H1 (cell line): ENCODE measurements around the gene SNTN. TPM values are rescaled to one million over a fixed set of nuclear protein-coding genes. Genes with fewer than 3 reads are reported as not detected.

ENCODE experiments used
- CTCF ChIA-PET: fragments of 300-600 bp; sonication (Branson Sonifier 250); formaldehyde crosslinking; loops from one replicate; lab custom pipeline; 2021; ENCODE audit not compliant: partially characterized antibody; lab: Charles Lee
- POLR2A ChIA-PET: fragments of 300-600 bp; sonication (Branson Sonifier 250); formaldehyde crosslinking; loops from one replicate; lab custom pipeline; 2021; ENCODE audit warnings: inconsistent platforms; ENCODE audit not compliant: partially characterized antibody; lab: Charles Lee
- DNase-seq, 2 experiments: peaks; one replicate each; pipeline versions ENCODE4 v3.0.0 to v3.0.0-alpha.2; 2010 to 2022; ENCODE audit warnings: low spot score in 2 of 2, low read depth in 1 of 2, mixed read lengths in 1 of 2
- FAIRE-seq: peaks from 2 replicates; lab custom pipeline; 2011; peaks lifted over from hg19 to GRCh38; lab: Jason Lieb, UNC
- H2AFZ ChIP-seq: 2 replicates; pipeline ENCODE4 v1.8.1; 2012; ENCODE audit warnings: low read length, inconsistent platforms
- H2AK5ac ChIP-seq: 2 replicates; pipeline ENCODE4 v1.6.1; 2013; ENCODE audit warnings: low read depth, low read length
- H2BK120ac ChIP-seq: replicated peaks from 2 replicates; pipeline ENCODE3; 2013; ENCODE audit warnings: low read depth, low read length, inconsistent platforms
- H2BK12ac ChIP-seq: 2 replicates; pipeline ENCODE4 v1.6.1; 2013; ENCODE audit warnings: low read depth, low read length
- H2BK15ac ChIP-seq: 2 replicates; pipeline ENCODE4 v1.6.1; 2013; ENCODE audit warnings: low read length
- H2BK20ac ChIP-seq: 2 replicates; pipeline ENCODE4 v1.6.1; 2013; ENCODE audit warnings: low read length
- H2BK5ac ChIP-seq: 2 replicates; pipeline ENCODE4 v1.6.1; 2013; ENCODE audit warnings: low read depth, low read length
- H3K14ac ChIP-seq: 2 replicates; pipeline ENCODE4 v1.6.1; 2013; ENCODE audit warnings: inconsistent platforms; ENCODE audit not compliant: insufficient read length
- H3K18ac ChIP-seq: 2 replicates; pipeline ENCODE4 v1.6.1; 2013; ENCODE audit warnings: low read length; ENCODE audit errors: extremely low read depth
- H3K23ac ChIP-seq: 2 replicates; pipeline ENCODE4 v1.6.1; 2013; ENCODE audit warnings: inconsistent platforms; ENCODE audit not compliant: insufficient read length
- H3K23me2 ChIP-seq: 2 replicates; pipeline ENCODE4 v1.6.1; 2013; ENCODE audit warnings: low read depth, low read length
- H3K27ac ChIP-seq: 2 replicates; pipeline ENCODE4 v1.6.1; 2011; ENCODE audit warnings: low read depth, low read length, inconsistent platforms
- H3K27me3 ChIP-seq, 4 experiments: replicated peaks in 1 of 4; 1 replicate in 1 of 4; 2 replicates in 3 of 4; pipeline versions ENCODE4 v1.6.1 to v1.8.1; 2011 to 2013; ENCODE audit warnings: low read length in 3 of 4, mild to moderate bottlenecking in 3 of 4, inconsistent platforms in 2 of 4, mixed read lengths in 2 of 4, moderate library complexity in 1 of 4; ENCODE audit not compliant: control insufficient read depth in 3 of 4, insufficient read depth in 3 of 4; ENCODE audit errors: extremely low read depth in 1 of 4
- H3K36me3 ChIP-seq, 4 experiments: 2 replicates each; pipeline versions ENCODE4 v1.6.1 to v1.8.1; 2011 to 2013; ENCODE audit warnings: mild to moderate bottlenecking in 4 of 4, low read length in 3 of 4, moderate library complexity in 2 of 4, control low read depth in 1 of 4, inconsistent platforms in 1 of 4; ENCODE audit not compliant: insufficient read depth in 4 of 4, control insufficient read depth in 2 of 4
- H3K4ac ChIP-seq: replicated peaks from 2 replicates; pipeline ENCODE3; 2013; ENCODE audit warnings: low read length, low read depth, mixed read lengths, inconsistent platforms; ENCODE audit not compliant: insufficient read length
- H3K4me1 ChIP-seq, 4 experiments: replicated peaks in 1 of 4; 1 replicate in 1 of 4; 2 replicates in 3 of 4; pipeline versions ENCODE4 v1.6.1 to v1.8.1; 2011 to 2013; ENCODE audit warnings: low read length in 3 of 4, inconsistent platforms in 2 of 4, mixed read lengths in 1 of 4; ENCODE audit not compliant: insufficient read depth in 4 of 4, control insufficient read depth in 3 of 4
- H3K4me2 ChIP-seq, 2 experiments: 2 replicates each; pipeline versions ENCODE4 v1.6.1 to v1.8.1; 2011 to 2013; ENCODE audit warnings: low read depth in 2 of 2, low read length in 2 of 2, control low read depth in 1 of 2, inconsistent platforms in 1 of 2, mild to moderate bottlenecking in 1 of 2; ENCODE audit not compliant: insufficient read depth in 1 of 2
- H3K4me3 ChIP-seq, 4 experiments: fragments of 200-600, 300-600 bp in 1 of 4; sonication (generic), shearing (Covaris generic), sonication (Bioruptor Twin) in 1 of 4; 2 replicates each; pipeline versions ENCODE4 v1.5.1 to v1.8.1; 2011 to 2016; ENCODE audit warnings: low read length in 4 of 4, low read depth in 3 of 4, control low read depth in 2 of 4, inconsistent platforms in 2 of 4, mild to moderate bottlenecking in 2 of 4, mixed read lengths in 1 of 4, moderate library complexity in 1 of 4; ENCODE audit not compliant: insufficient read depth in 2 of 4; ENCODE audit errors: extremely low read depth in 1 of 4
- H3K56ac ChIP-seq: replicated peaks from 2 replicates; pipeline ENCODE3; 2013; ENCODE audit warnings: low read depth, mild to moderate bottlenecking, mixed read lengths, low read length, inconsistent platforms; ENCODE audit not compliant: insufficient read length
- H3K79me1 ChIP-seq: 2 replicates; pipeline ENCODE4 v1.6.1; 2013; ENCODE audit warnings: low read depth, low read length, control low read depth
- H3K79me2 ChIP-seq, 2 experiments: 2 replicates each; pipeline versions ENCODE4 v1.6.1 to v1.8.1; 2012 to 2013; ENCODE audit warnings: low read length in 2 of 2, mild to moderate bottlenecking in 2 of 2, inconsistent platforms in 1 of 2; ENCODE audit not compliant: insufficient read depth in 2 of 2, control insufficient read depth in 1 of 2
- H3K9ac ChIP-seq, 4 experiments: replicated peaks in 1 of 4; 1 replicate in 1 of 4; 2 replicates in 3 of 4; pipeline versions ENCODE4 v1.6.1 to v1.8.1; 2011 to 2013; ENCODE audit warnings: low read depth in 3 of 4, low read length in 3 of 4, control low read depth in 2 of 4, mild to moderate bottlenecking in 2 of 4, moderate library complexity in 2 of 4, inconsistent platforms in 1 of 4; ENCODE audit errors: extremely low read depth in 1 of 4
- H3K9me3 ChIP-seq, 2 experiments: 2 replicates each; pipeline versions ENCODE4 v1.6.1 to v1.8.1; 2012 to 2013; ENCODE audit warnings: mild to moderate bottlenecking in 2 of 2, moderate library complexity in 2 of 2, control low read depth in 1 of 2, inconsistent platforms in 1 of 2, low read depth in 1 of 2, low read length in 1 of 2, mixed read lengths in 1 of 2; ENCODE audit not compliant: insufficient read depth in 2 of 2
- H4K20me1 ChIP-seq, 2 experiments: replicated peaks in 1 of 2; 2 replicates each; pipeline versions ENCODE3 to v1.8.1; 2011 to 2013; ENCODE audit warnings: inconsistent platforms in 2 of 2, low read length in 2 of 2, mild to moderate bottlenecking in 1 of 2; ENCODE audit not compliant: insufficient read depth in 2 of 2, control insufficient read depth in 1 of 2
- H4K5ac ChIP-seq: 2 replicates; pipeline ENCODE4 v1.6.1; 2013; ENCODE audit warnings: low read length, low read depth, mixed read lengths, inconsistent platforms; ENCODE audit not compliant: insufficient read length
- H4K8ac ChIP-seq: 2 replicates; pipeline ENCODE4 v1.8.0; 2013; ENCODE audit warnings: mild to moderate bottlenecking, moderate library complexity, low read length, inconsistent platforms; ENCODE audit not compliant: insufficient read depth; ENCODE audit errors: extremely low read depth
- H4K91ac ChIP-seq: replicated peaks from 2 replicates; pipeline ENCODE3; 2013; ENCODE audit warnings: low read length, mixed read lengths, inconsistent platforms; ENCODE audit not compliant: insufficient read length
- CREB1 ChIP-seq: IDR thresholded peaks from 2 replicates; pipeline ENCODE4 v1.6.1; 2012; ENCODE audit warnings: inconsistent platforms
- HDAC6 ChIP-seq: IDR thresholded peaks from one replicate; pipeline ENCODE4 v1.7.1; 2012; ENCODE audit warnings: low read depth, mild to moderate bottlenecking, inconsistent platforms, low read length, moderate library complexity
- RFX5 ChIP-seq: IDR thresholded peaks from 2 replicates; pipeline ENCODE4 v1.6.1; 2011; ENCODE audit warnings: low read depth, low read length, improper control_type of control experiment, borderline replicate concordance
- SAP30 ChIP-seq: fragments of 300-600 bp; sonication (generic); IDR thresholded peaks from 2 replicates; pipeline ENCODE4 v1.7.1; 2012; ENCODE audit warnings: low read length, moderate library complexity, mild to moderate bottlenecking, inconsistent platforms; ENCODE audit not compliant: insufficient read depth, insufficient replicate concordance
- WGBS, 2 experiments: shearing (Covaris generic) in 1 of 2; methylation state at CpG; one replicate each; pipeline versions ENCODE4 v1.1.6 to v1.1.7; 2013 to 2015; ENCODE audit warnings: low lambda C conversion rate in 2 of 2, mixed read lengths in 2 of 2, inconsistent platforms in 1 of 2, low coverage in 1 of 2, missing lambda C conversion rate in 1 of 2; ENCODE audit not compliant: insufficient replicate concordance in 2 of 2, insufficient coverage in 1 of 2, insufficient read length in 1 of 2; ENCODE audit errors: extremely low coverage in 1 of 2, missing lambda C conversion rate in 1 of 2; 5-methylcytosine and 5-hydroxymethylcytosine counted together
- polyA plus RNA-seq, 7 experiments: library from polyadenylated mRNA; depleted of rRNA in 3 of 7; stranded (reverse) in 5 of 7; unstranded in 2 of 7; fragments of >200 nt in 5 of 7; fragments of 200-250 nt in 2 of 7; gene quantifications; 1 replicate in 5 of 7; 2 replicates in 1 of 7; 4 replicates in 1 of 7; pipeline versions ENCODE4 v1.2.1 to v1.2.3, GENCODE V29; 2011 to 2013; ENCODE audit warnings: missing spikeins in 2 of 7, mixed read lengths in 2 of 7
- total RNA-seq: library from RNA; stranded (reverse); fragmentation: NEBNext Ultra II Directional; extraction: Animal tissue kit (Norgen Biotek cat#: 25700); gene quantifications from 2 replicates; pipeline ENCODE4 v1.2.1, GENCODE V29; 2021

Gene SNTN
- total and polyA plus RNA-seq, 2 of the 8 experiments (the other 6 are each of a cell fraction or from before 2014, with no cell fraction given): not detected

DNA sequence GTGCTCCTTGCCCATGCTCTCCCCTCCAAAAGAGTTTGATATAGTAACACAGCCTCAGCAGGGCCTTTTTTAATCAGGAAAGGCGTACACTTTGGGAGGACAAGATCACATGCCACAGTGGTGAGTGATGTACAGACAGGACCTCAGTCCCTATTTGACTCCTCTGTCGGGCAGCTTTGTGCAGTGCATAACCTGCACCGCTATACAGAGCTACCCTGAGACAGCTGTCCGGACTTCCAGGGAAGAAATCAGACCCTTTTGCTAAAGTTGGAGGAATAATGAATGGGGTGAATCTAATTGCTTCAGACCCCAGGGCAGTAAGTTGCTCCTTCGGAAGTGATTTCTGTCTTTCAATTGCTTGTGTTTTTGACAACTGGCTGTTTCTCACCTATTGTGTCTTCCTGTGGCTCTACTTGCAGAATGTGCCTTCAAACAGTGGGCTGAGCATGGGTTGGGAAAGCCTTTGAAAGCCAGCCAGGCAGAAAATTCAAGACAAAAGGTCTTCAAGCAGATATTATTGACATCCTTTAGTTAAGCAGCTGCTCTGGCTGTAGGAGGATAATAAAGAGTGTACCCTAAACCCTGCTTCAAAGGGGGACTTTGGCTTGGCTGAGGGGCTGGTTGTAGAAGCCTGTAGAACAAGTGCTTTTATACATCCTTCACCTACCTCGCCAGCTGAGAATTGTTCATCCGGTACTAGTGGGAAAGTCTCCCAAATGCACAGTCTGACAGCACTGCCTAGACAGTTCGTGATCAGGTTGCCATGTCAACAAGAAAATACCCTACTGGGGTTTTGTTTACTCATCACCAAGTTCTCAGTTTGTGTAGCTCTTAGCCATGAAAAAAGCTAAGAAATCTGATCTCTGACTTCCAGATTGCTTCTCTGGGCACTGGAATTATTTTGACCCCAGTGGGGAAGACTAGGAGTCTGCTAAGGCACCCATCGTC, 35.1 kb downstream of the SNTN start:
- no peaks in the 10 kb centered on the region for H4K20me1 ChIP-seq
- H3K23ac ChIP-seq: no peak overlapping the region
- H3K4ac ChIP-seq: no peak overlapping the region
- H4K8ac ChIP-seq: no peak overlapping the region; the same call in 1 of the 2 replicates
- H3K4me1 ChIP-seq: no peaks in the 10 kb centered on the region
- no peak overlapping the region for H3K4me2 ChIP-seq
- FAIRE-seq (no peak), DNase-seq (no peak)
- no peaks in the 10 kb centered on the region for H3K79me2 ChIP-seq
- H3K9me3 ChIP-seq: peaks cover 0 to 3% of the 10 kb centered on the region in 2 experiments; a peak in 1 of 4 replicates
- no peak overlapping the region for H3K4me3 ChIP-seq
- H2BK15ac ChIP-seq: no peak overlapping the region
- H3K27me3 ChIP-seq: no peaks in the 10 kb centered on the region
- no peak overlapping the region for H2BK20ac ChIP-seq
- no peak overlapping the region for H2BK12ac ChIP-seq
- H2BK120ac ChIP-seq: no peak overlapping the region
- H3K18ac ChIP-seq: no peak overlapping the region
- H4K5ac ChIP-seq: no peak overlapping the region
- H3K56ac ChIP-seq: no peak overlapping the region
- H2AFZ ChIP-seq: no peak overlapping the region
- no peak overlapping the region for H4K91ac ChIP-seq
- no peak overlapping the region for H3K9ac ChIP-seq
- ChIA-PET CTCF (interaction anchor here (1.2 kb wide), 1 partner anchor 337 kb away, joined by 4 read pairs; no protein-coding TSS in a partner anchor), POLR2A (no interaction called here)
- 92% methylated on average over 9 of the region's 9 CpGs; no CpG with 5 or more reads in 1 of the 2 experiments for whole genome bisulfite sequencing, 2 experiments
- no peak for TF ChIP-seq HDAC6
- TF ChIP-seq CREB1: no peak
- TF ChIP-seq SAP30: no peak
- no peak for TF ChIP-seq RFX5
- H3K36me3 ChIP-seq: no peaks in the 10 kb centered on the region
- H2AK5ac ChIP-seq: no peak overlapping the region
- H2BK5ac ChIP-seq: no peak overlapping the region
- H3K79me1 ChIP-seq: no peaks in the 10 kb centered on the region
- no peaks in the 10 kb centered on the region for H3K23me2 ChIP-seq
- no peak overlapping the region for H3K14ac ChIP-seq
- no peak overlapping the region for H3K27ac ChIP-seq
